Activated CD4-positive, CD25-positive, alpha-beta regulatory T cell (primary cell): ENCODE data around the gene ADGRL3.
"Not testable (repeated sequence)": the region's sequence is repeated elsewhere in the genome, so short reads cannot be mapped to it uniquely, and the experiment has no call there.

Experiments used
- DNase-seq, 4 experiments: peaks; one replicate each; lab custom pipeline; 2025; lab: John Stamatoyannopoulos, UW

The ADGRL3 gene

DNA sequence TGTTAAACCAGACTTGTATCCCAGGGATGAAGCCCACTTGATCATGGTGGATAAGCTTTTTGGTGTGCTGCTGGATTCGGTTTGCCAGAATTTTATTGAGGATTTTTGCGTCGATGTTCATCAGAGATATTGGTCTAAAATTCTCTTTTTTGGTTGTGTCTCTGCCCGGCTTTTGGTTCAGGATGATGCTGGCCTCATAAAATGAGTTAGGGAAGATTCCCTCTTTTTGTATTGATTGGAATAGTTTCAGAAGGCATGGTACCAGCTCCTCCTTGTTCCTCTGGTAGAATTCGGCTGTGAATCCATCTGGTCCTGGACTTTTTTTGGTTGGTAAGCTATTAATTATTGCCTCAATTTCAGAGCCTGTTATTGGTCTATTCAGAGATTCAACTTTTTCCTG lies 556.8 kb downstream of the ADGRL3 start:
- not testable (repeated sequence) for DNase-seq

DNA sequence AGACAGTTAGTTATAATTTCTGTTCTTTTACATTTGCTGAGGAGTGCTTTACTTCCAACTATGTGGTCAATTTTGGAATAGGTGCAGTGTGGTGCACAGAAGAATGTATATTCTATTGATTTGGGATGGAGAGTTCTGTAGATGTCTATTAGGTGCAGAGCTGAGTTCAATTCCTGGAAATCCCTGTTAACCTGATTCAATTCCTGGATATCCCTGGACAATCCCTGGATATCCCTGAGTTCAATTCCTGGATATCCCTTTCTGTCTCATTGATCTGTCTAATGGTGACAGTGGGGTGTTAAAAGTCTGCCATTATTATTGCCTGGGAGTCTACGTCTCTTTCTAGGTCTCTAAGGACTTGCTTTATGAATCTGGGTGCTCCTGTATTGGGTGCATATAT lies 557.9 kb downstream of the ADGRL3 start:
- DNase-seq = not testable (repeated sequence)

DNA sequence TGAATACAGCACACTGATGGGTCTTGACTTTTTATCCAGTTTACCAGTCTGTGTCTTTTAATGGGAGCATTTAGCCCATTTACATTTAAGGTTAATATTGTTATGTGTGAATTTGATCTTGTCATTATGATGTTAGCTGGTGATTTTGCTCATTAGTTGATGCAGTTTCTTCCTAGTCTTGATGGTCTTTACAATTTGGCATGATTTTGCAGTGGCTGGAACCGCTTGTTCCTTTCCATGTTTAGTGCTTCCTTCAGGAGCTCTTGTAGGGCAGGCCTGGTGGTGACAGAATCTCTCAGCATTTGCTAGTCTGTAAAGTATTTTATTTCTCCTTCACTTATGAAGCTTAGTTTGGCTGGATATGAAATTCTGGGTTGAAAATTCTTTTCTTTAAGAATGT lies 558.5 kb downstream of the ADGRL3 start:
- not testable (repeated sequence) for DNase-seq

DNA sequence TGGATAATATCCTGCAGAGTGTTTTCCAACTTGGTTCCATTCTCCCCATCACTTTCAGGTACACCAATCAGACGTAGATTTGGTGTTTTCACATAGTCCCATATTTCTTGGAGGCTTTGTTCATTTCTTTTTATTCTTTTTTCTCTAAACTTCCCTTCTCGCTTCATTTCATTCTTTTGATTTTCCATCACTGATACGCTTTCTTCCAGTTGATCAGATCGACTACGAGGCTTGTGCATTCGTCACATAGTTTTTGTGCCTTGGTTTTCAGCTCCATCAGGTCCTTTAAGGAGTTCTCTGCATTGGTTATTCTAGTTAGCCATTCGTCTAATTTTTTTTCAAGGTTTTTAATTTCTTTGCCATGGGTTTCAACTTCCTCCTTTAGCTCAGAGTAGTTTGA lies 559.1 kb downstream of the ADGRL3 start:
- DNase-seq = not testable (repeated sequence)

DNA sequence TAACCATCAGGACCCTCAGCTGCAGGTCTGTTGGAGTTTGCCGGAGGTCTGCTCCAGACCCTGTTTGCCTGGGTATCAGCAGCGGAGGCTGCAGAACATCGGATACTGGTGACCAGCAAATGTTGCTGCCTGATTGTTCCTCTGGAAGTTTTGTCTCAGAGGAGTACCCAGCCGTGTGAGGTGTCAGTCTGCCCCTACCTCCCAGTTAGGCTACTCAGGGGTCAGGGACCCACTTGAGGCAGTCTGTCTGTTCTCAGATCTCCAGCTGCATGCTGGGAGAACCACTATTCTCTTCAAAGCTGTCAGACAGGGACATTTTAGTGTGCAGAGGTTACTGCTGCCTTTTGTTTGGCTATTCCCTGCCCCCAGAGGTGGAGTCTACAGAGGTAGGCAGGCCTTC lies 559.8 kb downstream of the ADGRL3 start:
- not testable (repeated sequence) for DNase-seq

DNA sequence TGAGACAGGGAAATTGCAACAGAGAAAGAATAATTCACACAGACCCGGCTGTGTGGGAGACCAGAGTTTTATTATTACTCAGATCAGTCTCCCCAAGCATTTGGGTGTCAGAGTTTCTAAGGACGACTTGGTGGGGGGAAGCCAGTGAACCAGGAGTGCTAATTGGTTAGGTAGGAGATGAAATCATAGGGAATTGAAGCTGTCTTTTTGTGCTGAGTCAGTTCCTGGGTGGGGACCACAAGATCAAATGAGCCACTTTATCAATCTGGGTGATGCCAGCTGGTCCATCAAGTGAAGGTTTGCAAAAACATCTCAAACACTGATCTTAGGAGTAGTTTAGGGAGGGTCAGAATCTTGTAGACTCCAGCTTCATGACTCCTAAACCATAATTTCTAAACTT lies 560.7 kb downstream of the ADGRL3 start:
- no peak for DNase-seq

DNA sequence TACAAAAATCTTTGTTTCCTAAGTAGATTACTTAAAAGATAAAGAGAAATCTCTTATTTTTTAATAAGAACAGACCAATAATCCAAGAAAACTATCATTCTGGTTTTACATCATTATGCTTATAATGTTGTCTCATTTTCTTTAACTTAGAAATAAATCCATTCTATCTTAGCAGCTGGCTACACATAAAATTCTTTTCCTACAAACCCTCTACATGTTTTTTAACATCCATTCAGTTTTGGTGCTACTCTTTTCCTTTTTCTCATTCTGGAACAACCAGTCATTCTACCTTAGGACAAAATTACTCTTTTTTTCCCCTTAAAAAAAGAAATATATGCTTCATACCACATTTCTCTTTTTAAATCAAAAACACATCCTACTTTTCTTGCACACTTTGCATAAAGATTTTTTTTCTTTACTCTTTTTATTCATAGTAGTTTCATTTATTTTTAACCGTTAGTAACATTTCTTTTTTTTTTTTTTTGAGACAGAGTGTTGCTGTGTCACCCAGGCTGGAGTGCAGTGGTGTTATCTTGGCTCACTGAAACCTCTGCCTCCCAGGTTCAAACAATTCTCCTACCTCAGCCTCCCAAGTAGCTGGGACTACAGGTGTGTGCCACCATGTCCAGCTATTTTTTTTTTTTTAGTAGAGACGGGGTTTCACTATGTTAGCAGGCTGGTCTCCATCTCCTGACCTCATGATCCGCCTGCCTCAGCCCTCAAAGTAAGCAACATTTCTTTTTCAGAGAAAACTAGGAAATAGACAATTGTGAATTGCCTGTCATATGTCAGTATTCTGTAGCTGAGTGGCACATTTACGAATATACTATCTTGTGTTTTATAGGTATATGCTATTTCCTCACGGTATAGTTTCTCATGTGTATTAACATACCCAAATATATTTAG lies 562.8 kb downstream of the ADGRL3 start:
- no peak for DNase-seq

DNA sequence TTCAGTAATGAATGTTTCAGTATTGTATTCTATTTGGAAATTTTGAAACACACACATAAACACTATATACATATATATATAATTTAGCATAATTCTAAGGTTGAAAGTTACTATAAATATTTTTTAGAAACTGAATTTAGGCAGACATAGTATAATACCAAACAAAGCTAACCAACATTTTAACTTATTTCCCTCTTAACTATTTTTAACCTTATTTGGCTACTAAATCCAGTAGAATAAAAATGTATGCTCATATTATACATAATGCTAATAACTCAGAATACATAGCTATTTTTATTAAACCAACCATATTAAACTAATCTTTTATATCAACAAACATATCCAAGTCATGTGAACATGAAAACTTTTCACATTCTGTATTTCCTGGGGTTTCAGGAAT lies 563.6 kb downstream of the ADGRL3 start:
- DNase-seq = no peak

DNA sequence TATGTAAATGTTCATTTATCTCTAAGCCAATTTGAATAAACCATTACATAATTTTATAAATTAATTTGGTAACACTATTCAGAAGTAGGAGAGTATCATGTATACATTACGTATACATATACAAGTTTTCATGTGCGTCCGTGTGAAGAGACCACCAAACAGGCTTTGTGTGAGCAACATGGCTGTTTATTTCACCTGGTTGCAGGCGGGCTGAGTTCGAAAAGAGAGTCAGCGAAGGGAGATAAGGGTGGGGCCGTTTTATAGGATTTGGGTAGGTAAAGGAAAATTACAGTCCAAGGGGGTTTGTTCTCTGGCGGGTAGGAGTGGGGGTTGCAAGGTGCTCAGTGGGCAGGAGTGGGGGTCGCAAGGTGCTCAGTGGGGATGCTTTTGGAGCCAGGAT lies 564.0 kb downstream of the ADGRL3 start:
- DNase-seq = not testable (repeated sequence)

DNA sequence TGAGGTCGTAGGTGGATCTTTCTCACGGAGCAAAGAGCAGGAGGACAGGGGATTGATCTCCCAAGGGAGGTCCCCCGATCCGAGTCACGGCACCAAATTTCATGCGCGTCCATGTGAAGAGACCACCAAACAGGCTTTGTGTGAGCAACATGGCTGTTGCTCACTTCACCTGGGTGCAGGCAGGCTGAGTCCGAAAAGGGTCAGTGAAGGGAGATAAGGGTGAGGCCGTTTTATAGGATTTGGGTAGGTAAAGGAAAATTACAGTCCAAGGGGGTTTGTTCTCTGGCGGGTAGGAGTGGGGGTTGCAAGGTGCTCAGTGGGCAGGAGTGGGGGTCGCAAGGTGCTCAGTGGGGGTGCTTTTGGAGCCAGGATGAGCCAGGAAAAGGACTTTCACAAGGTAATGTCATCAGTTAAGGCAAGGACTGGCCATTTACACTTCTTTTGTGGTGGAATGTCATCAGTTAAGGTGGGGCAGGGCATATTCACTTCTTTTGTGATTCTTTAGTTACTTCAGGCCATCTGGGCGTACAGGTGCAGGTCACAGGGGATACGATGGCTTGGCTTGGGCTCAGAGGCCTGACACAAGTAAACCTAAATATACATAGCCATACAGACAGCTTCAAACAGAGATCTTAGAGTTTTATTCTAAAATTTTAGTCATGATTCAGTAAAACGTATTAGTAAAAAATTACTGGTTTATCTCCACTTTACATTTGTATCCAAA lies 569.5 kb downstream of the ADGRL3 start:
- not testable (repeated sequence) for DNase-seq

DNA sequence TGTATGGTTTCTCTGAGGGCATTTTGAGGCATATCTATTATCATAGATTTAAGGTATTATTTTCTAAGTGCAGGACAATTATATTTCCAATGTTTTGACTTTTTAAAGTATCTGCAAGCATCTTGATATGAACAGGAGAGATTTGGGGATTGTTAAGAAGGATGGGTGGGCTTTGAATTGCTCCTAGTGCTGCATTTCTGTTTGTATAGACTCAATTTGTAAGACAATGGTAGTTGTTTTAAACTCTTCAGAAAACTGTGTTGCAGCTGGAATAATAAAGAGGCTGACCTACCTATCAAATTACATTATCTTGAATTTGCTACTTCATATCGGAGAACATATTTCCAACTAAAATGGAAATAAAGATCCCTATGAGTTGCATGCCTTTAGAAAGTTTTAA lies 570.3 kb downstream of the ADGRL3 start:
- no peak for DNase-seq

DNA sequence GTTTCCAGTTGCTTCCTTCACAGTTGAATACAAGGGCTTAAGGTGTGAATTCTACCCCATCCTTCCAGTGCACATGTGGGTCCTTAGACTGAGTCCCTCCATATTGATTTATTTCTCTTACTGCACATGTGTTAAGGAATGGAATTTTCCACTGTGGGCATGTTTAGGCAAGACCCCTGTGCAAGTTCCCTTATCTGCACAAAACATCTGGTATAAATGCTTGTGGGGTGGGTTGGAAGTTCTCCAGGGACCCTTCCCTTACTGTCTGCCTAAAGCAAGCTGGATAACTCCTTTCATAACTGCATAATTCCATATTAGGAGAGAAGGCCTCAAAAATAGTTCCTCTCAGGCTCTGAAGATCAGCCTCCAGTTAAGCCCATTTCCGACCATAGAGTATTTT lies 570.9 kb downstream of the ADGRL3 start:
- no peak for DNase-seq

DNA sequence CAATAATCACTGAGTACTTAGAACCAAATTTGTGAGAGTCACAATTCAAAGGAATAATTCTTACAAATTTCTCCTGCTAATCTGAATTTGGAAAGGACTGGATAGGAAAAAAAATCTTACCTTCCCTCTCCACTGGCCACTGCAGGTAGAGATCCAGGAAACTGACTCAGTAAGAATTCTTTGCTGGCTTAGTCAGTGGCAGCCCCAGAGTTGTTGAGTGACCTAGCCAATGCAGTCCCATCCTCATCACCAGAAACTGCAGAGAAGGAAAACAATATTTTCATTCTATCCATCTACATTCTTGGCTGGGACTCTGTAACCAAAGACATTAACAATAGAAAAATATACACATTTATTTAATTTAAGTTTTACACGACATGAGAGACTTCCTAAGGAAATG lies 572.0 kb downstream of the ADGRL3 start:
- DNase-seq = no peak

DNA sequence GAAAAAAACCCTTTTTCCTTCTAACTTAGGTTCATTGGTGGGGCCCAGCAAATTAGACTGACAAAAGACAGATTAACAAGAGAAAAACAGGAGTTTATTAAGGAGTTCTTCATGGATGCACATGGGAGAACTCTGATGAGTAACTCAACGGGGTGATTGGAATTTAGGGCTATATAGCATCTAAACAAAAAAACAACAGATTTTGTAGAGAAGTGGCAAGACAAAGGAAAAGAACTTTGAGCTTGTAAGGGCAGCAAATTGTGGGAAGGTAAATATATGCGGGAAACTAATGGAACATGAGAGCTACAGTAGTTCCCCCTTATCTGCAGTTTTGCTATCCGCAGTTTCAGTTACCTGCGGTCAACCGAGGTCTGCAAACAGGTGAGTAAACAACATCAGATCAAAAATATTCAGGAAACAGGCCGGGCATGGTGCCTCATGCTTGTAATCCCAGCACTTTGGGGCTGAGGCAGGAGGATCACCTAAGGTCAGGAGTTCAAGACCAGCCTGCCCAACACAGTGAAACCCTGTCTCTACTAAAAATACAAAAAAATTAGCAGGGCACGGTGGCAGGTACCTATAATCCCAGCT lies 573.6 kb downstream of the ADGRL3 start:
- DNase-seq = no peak

DNA sequence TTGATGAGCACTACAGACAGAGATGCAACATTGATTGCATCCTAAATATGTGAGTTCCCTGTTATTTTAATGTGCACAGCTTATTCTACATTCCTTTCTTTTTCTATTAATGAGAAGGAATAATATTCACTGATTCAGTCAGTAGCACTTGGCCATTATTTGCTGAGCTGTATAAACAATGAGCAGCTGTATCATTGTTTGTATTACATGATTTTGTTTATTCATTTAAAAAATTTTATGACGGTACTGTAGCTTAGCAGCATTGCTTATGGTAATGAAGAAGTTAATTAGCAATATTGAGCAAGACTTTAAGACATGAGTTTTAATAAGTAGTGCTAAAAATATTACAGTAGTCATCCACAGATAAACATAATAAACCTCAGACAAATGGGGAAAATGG lies 582.0 kb downstream of the ADGRL3 start:
- DNase-seq = no peak

DNA sequence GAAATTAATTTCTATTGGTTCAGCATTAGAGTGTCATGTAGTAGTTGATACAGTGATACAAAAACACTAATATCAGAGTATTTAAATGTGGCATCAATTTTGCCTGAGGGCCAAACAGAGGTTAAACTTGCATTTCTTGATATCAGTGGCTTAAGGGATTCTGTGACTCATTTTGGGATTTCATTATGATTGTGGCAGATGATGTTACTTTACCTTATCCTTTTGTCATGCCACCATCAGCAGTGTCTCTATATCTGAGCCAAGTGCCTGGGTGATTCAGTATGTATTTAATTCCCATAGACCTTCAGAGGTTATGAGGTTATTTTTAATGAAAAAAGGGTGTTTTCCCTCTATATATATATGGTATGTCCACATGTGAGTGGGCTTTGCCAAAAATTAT lies 582.9 kb downstream of the ADGRL3 start:
- DNase-seq = no peak

DNA sequence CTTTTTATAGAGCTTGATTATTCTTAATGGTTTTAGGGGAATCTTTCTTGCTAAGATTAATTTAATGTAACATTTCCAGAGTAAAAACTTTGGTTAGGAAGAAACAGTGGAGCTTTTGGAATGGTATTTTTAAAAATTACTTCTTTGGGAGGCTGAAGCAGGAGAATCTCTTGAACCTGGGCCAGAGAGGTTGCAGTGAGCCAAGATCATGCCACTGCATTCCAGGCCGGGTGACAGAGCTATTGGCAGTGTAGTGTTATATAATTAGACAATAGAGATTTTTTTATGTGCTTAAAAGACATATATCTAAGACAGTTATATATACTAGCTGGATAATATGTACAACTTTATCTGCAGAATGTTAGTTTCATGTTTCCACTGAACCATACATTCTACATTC lies 585.6 kb downstream of the ADGRL3 start:
- DNase-seq = no peak

DNA sequence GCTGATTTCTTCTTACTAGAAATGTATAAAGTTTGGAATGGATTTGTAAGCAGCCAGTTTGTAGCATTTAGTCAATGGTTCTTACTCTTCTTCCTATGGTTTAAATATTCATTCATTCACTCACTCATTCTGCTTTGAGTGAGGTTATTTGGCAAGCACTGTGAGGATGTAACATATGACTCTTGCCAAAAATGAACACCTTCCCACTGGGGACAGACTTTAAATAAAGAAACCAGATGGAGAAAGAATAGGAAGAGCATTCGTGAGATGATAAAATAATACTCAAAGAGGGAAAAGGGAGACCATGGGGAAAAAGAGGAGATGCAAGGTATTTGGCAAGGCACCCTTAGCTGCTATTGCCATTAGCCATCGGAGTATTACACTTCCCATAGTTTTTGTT lies 586.1 kb downstream of the ADGRL3 start:
- no peak for DNase-seq

DNA sequence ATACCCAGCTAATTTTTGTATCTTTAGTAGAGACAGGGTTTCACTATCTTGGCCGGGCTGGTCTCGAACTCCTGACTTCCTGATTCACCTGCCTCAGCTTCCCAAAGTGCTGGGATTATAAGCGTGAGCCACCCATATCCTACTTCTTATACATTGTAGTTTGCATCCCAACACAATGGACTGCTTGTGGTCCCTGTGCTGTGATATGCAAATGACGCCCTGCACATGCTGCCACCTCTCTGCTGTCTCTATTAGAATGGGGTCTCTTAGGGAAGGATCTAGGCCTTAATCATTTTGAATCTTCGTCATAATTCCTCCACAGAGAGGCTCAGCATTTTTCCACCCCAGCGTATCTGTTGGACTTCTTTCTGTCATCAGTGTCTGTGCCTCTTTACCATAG lies 595.9 kb downstream of the ADGRL3 start:
- DNase-seq = no peak

DNA sequence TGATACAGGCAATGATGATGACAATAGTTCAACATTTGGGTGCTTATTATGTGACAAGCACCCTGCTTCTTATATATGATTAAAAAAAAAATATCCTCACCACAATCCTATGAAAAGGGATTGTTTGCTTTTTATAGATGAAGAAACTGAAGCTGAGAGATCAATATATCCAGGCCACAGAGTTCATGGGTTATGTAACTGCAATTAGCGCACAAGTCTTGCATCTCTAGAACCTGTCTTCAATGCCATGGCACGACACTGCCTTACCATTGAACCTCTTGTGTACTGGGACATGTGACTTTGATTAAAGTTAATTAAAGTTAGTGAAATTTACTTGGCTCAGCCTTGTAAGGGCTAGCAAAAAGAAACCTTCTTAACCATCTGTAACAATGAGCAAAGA lies 599.7 kb downstream of the ADGRL3 start:
- DNase-seq = no peak

DNA sequence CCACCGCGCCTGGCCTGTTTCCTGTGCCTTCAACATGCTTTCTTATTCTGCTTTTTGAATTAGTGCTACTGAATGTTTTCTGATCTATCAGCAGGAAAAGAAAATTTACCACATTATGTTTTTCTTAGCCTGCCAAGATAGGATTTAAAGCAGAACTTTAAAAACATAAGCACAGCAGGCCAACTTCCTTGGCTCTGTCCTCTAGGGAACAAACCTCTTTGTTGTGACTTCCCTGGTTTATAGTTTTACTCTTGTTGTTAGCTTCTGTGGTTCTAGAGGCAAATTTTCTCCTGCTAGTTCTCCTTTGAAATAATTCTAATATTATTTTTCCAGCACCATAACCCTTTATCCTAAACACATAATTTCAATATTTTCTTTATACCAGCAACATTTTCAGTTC lies 605.1 kb downstream of the ADGRL3 start:
- DNase-seq = no peak

DNA sequence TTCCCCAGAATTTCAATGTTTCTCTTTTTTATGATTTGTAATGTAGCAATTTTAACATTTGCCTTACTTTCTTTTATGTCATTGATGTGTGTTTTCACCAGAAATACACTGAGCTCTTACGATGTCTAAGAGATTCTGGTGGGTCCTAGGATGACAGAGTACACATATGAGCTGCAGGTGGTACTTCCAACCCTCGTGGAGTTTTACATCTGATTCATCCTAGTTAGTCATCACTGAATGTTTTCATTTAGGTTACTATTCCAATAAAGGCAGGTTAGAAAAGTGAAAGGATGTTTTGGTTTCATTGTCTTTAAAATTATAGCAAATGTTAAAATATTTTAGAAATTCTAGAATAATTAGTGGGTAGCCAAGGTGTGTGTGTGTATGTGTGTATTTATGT lies 605.9 kb downstream of the ADGRL3 start:
- no peak for DNase-seq

DNA sequence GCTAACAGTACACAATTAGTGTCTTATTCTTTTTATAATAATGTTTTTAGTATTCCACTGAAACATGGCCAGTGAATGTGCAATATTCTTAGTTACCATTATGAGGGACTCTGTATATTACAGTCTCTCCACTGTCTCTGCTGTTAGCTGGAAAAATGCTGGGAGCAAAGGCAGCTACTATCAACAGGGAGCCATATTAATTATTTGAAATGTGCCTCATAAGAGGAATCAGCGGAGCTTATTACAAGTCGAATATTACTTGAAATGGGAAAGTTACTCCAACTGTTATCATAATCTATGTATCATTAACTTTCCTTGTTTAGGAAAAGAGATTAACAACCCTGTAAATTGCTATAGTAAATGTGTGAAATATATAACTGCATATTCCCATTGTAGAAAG lies 612.0 kb downstream of the ADGRL3 start:
- no peak for DNase-seq
